Fibroblast of skin of right quadriceps (primary cell): ENCODE data around the gene SESTD1.
"Not testable (repeated sequence)": the region's sequence is repeated elsewhere in the genome, so short reads cannot be mapped to it uniquely, and the experiment has no call there.

Experiments used
- DNase-seq: peaks from one replicate; pipeline ENCODE4 v3.0.0-alpha.2; 2013

SESTD1 gene

GRCh38 chr2:179235463-179236108, 29.0 kb downstream of the SESTD1 start:
- DNase-seq = peak; percentile 54

GRCh38 chr2:179234658-179235240, 29.9 kb downstream of the SESTD1 start:
- no peak for DNase-seq

GRCh38 chr2:179233626-179234430, 30.8 kb downstream of the SESTD1 start:
- no peak for DNase-seq

GRCh38 chr2:179233083-179233490, 31.5 kb downstream of the SESTD1 start:
- no peak for DNase-seq

GRCh38 chr2:179226961-179227259, 37.7 kb downstream of the SESTD1 start:
- DNase-seq = no peak

GRCh38 chr2:179226203-179226960, 38.2 kb downstream of the SESTD1 start:
- no peak for DNase-seq

GRCh38 chr2:179224361-179224760, 40.3 kb downstream of the SESTD1 start:
- DNase-seq = no peak

- DNase-seq = no peak
Observed at GRCh38 chr2:179222076-179222475, 42.6 kb downstream of the SESTD1 start.

- DNase-seq = peak; percentile 68
Observed at GRCh38 chr2:179218848-179219594, 45.6 kb downstream of the SESTD1 start.

- DNase-seq = not testable (repeated sequence)
Observed at GRCh38 chr2:179214671-179215070, 50.0 kb downstream of the SESTD1 start.

GRCh38 chr2:179211355-179211754, 53.3 kb downstream of the SESTD1 start:
- DNase-seq = no peak

GRCh38 chr2:179208277-179208676, 56.4 kb downstream of the SESTD1 start:
- not testable (repeated sequence) for DNase-seq

- DNase-seq = no peak
Observed at GRCh38 chr2:179207047-179207446, 57.6 kb downstream of the SESTD1 start.

GRCh38 chr2:179201869-179202268, 62.8 kb downstream of the SESTD1 start:
- DNase-seq = no peak

- not testable (repeated sequence) for DNase-seq
Observed at GRCh38 chr2:179195926-179196590, 68.6 kb downstream of the SESTD1 start.

GRCh38 chr2:179195141-179195540, 69.5 kb downstream of the SESTD1 start:
- no peak for DNase-seq

GRCh38 chr2:179193759-179194394, 70.8 kb downstream of the SESTD1 start:
- no peak for DNase-seq

- no peak for DNase-seq
Observed at GRCh38 chr2:179191110-179191509, 73.5 kb downstream of the SESTD1 start.

- DNase-seq = peak; percentile 18
Observed at GRCh38 chr2:179186126-179186525, 78.5 kb downstream of the SESTD1 start.

- DNase-seq = no peak
Observed at GRCh38 chr2:179184610-179185009, 80.0 kb downstream of the SESTD1 start.

GRCh38 chr2:179181002-179181401, 83.6 kb downstream of the SESTD1 start:
- no peak for DNase-seq

- no peak for DNase-seq
Observed at GRCh38 chr2:179180242-179180641, 84.4 kb downstream of the SESTD1 start.
